Thyroid gland (tissue), 4 donors: ENCODE results near the gene LACRT. TPM values are rescaled to one million over a fixed set of nuclear protein-coding genes. Genes with fewer than 3 reads are reported as not detected.
"Not testable (repeated sequence)": the region's sequence is repeated elsewhere in the genome, so short reads cannot be mapped to it uniquely, and the experiment has no call there.

ENCODE experiments used
- DNase-seq, 2 donors: peaks; one replicate each; pipeline ENCODE4 v3.0.0-alpha.2; 2019
- H3K27ac ChIP-seq, 3 donors: fragments of 200-600 bp; sonication (generic); 1 replicate in 2 of 3; 2 replicates in 1 of 3; pipeline ENCODE4 v1.5.1; 2016 to 2019; ENCODE audit warnings: mild to moderate bottlenecking in 1 of 3, moderate library complexity in 1 of 3
- H3K27me3 ChIP-seq: fragments of 200-600 bp; sonication (generic); one replicate; pipeline ENCODE4 v1.5.1; 2019
- H3K36me3 ChIP-seq, 2 donors: fragments of 200-600 bp; sonication (generic); one replicate each; pipeline ENCODE4 v1.5.1; 2016 to 2019
- H3K4me1 ChIP-seq, 2 donors: fragments of 200-600 bp; sonication (generic); one replicate each; pipeline ENCODE4 v1.5.1; 2017 to 2019
- H3K4me3 ChIP-seq, 3 donors: fragments of 200-600 bp; sonication (generic); replicated peaks in 1 of 3; 1 replicate in 2 of 3; 2 replicates in 1 of 3; pipeline ENCODE4 v1.5.1; 2016; ENCODE audit warnings: mild to moderate bottlenecking in 1 of 3
- H3K9me3 ChIP-seq: fragments of 200-600 bp; sonication (generic); one replicate; pipeline ENCODE4 v1.5.1; 2017
- CTCF ChIP-seq, 6 experiments: fragments of 200-600 bp in 3 of 6; fragments of 450-650 bp in 3 of 6; sonication (generic) in 3 of 6; IDR thresholded peaks; one replicate each; pipeline ENCODE4 v1.5.1; 2016 to 2019; ENCODE audit warnings: antibody characterized with exemption in 6 of 6, mild to moderate bottlenecking in 2 of 6, inconsistent platforms in 1 of 6, moderate library complexity in 1 of 6
- POLR2A ChIP-seq, 2 donors: fragments of 450-650 bp; IDR thresholded peaks; one replicate each; pipeline ENCODE4 v1.6.1; 2017; ENCODE audit warnings: antibody characterized with exemption in 2 of 2, mild to moderate bottlenecking in 2 of 2, moderate library complexity in 1 of 2
- WGBS, 2 donors: methylation state at CpG; one replicate each; pipeline ENCODE4 v1.1.5; 2017; 5-methylcytosine and 5-hydroxymethylcytosine counted together
- intact Hi-C: fragments of 100-400 bp; cut with DNase I; formaldehyde crosslinking; loops from one replicate; pipeline ENCODE4 v1.15.1; 2023
- total RNA-seq, 4 donors: library from RNA; depleted of rRNA; stranded (reverse); fragments of >200 nt; gene quantifications; one replicate each; pipeline ENCODE4 v1.2.3, GENCODE V29; 2016

LACRT gene
- total RNA-seq, 4 donors from 2014 or later = not detected

DNA sequence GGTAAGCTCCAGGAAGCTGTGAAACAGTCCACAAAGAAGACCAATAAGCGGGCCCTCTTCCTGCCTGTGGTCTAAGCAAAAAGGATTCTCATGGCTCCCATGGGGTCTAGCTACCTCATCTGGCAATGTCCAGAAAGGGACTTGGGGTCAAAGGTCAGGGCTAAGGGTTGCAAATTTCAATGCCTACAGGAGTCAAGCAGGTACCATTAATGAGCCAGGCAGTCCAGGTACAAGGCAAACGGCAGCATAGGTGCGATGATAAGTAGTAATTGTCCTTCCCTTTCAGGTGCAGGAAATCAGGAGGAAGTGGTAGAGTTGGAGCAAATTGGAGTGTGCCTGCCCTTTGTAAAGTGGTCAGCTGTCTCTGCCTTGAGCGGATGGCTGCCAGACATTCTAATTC, 6.4 kb upstream of the LACRT start:
- Histone ChIP-seq H3K9me3 (no peaks in the 10 kb centered on the region), H3K27ac (no peak overlapping the region), H3K27me3 (no peaks in the 10 kb centered on the region), H3K36me3 (no peaks in the 10 kb centered on the region), H3K4me1 (no peaks in the 10 kb centered on the region), H3K4me3 (no peak overlapping the region)
- no peak for DNase-seq
- 84 to 86% methylated on average over 4 of the region's 4 CpGs for WGBS, 2 donors
- intact Hi-C loops = no loop called here
- TF ChIP-seq POLR2A (IDR thresholded peaks at IDR 0.05) = no peak
- TF ChIP-seq CTCF (IDR thresholded peaks at IDR 0.05) = no peak

GRCh38 chr12:54639112-54639511, 4.4 kb upstream of the LACRT start:
- intact Hi-C loops, DNase-seq, H3K27me3 ChIP-seq, H3K9me3 ChIP-seq, H3K36me3 ChIP-seq, H3K4me1 ChIP-seq, H3K27ac ChIP-seq, H3K4me3 ChIP-seq: not testable (repeated sequence)
- 92 to 100% methylated on average over 2 of the region's 2 CpGs for WGBS, 2 donors

DNA sequence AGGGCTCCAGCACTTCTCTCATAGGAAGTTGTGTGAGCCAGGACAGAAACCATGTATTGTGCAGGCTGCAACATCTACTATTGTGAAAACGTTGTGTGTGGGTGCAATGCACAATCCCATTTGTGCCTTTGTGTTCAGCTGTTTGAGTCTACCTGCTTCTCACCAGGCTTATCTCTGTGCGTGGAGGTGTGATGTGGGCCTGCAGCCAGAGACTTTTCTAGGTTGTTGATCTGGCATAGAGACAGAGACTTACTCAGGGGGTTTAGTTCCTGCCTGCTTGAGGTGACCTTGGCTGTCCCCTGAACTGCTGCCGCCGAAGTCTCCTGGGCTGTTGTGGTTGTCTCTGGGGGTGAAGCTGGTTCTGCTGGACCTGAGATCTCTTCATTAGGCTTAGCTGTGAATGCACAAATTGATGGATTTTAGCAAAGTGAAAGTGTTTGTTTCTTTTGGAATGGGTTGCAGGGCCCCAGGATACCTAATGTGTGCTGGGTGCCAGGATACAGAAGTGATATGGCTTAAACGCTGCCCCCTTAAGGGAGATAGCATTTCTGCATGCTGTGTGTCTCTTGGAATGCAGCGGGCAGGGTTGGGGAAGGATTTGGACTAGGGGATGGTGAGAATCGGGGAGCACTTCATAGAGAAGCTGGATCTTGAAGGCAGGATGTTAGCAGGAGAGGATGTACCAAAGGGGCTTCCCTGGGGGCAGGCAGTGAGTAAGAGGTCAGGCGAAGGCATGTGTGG, 2.5 kb downstream of the LACRT start:
- Histone ChIP-seq H3K27me3 (no peaks in the 10 kb centered on the region), H3K27ac (no peak overlapping the region), H3K36me3 (no peaks in the 10 kb centered on the region), H3K4me3 (no peak overlapping the region), H3K9me3 (no peaks in the 10 kb centered on the region), H3K4me1 (no peaks in the 10 kb centered on the region)
- intact Hi-C loops = no loop called here
- no peak for DNase-seq
- 50 to 63% methylated on average over 6 to 8 of the region's 8 CpGs for WGBS, 2 donors
- TF ChIP-seq POLR2A (IDR thresholded peaks at IDR 0.05) = no peak
- TF ChIP-seq CTCF (IDR thresholded peaks at IDR 0.05) = no peak

- intact Hi-C loops = no loop called here
- WGBS, 2 donors = 81 to 82% methylated on average over 5 of the region's 5 CpGs
- Histone ChIP-seq H3K9me3 (no peaks in the 10 kb centered on the region), H3K4me3 (no peak overlapping the region), H3K27ac (no peak overlapping the region), H3K27me3 (no peaks in the 10 kb centered on the region), H3K4me1 (no peaks in the 10 kb centered on the region), H3K36me3 (no peaks in the 10 kb centered on the region)
- TF ChIP-seq POLR2A (IDR thresholded peaks at IDR 0.05) (no peak), CTCF (IDR thresholded peaks at IDR 0.05) (no peak)
- DNase-seq = no peak
These were observed 3.1 kb downstream of the LACRT start for GRCh38 chr12:54631551-54631950.

DNA sequence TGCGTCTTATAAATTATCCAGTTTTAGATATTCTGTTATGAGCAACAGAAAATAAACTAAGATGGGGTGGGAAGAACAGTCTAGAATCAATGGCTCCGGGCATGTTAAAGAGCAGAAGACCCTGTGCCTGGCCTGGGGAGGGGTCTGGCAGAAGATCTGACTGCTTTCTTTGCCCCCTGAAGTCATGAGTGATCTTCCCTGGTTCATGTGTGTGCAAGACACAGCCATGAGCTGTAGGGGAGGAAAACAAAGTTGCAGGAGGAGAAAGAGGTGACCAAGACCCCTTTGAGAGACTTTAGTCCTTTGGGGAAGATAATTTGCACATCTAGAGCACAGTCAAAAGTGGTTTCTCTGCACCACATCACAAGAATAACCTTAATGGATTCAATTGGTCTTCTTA, 4.8 kb downstream of the LACRT start:
- WGBS, 2 donors = 91 to 95% methylated on average over 2 of the region's 2 CpGs
- no peaks in the 10 kb centered on the region for H3K27me3 ChIP-seq
- no peak overlapping the region for H3K4me3 ChIP-seq
- no peak for DNase-seq
- H3K9me3 ChIP-seq = no peaks in the 10 kb centered on the region
- H3K4me1 ChIP-seq = no peaks in the 10 kb centered on the region
- no peak for TF ChIP-seq POLR2A (IDR thresholded peaks at IDR 0.05)
- TF ChIP-seq CTCF (IDR thresholded peaks at IDR 0.05) = no peak
- H3K36me3 ChIP-seq = no peaks in the 10 kb centered on the region
- H3K27ac ChIP-seq = no peak overlapping the region
- intact Hi-C loops = no loop called here
